Parathyroid adenoma (tissue), 2 donors: Measurements from ENCODE around the gene CXCL12.

ENCODE experiments used
- H2AFZ ChIP-seq: fragments of 300-600 bp; sonication (generic); one replicate; pipeline ENCODE4 v1.7.0; 2017; ENCODE audit warnings: antibody characterized with exemption, mild to moderate bottlenecking
- H3K27ac ChIP-seq: fragments of 300-600 bp; sonication (generic); one replicate; pipeline ENCODE4 v1.7.0; 2017
- H3K27me3 ChIP-seq: fragments of 300-600 bp; sonication (generic); one replicate; pipeline ENCODE4 v1.7.0; 2017; ENCODE audit warnings: low read length; ENCODE audit not compliant: control insufficient read depth, insufficient read depth
- H3K36me3 ChIP-seq: fragments of 300-600 bp; sonication (generic); one replicate; pipeline ENCODE4 v1.7.0; 2017; ENCODE audit warnings: low read length; ENCODE audit not compliant: control insufficient read depth, insufficient read depth
- H3K4me1 ChIP-seq: fragments of 300-600 bp; sonication (generic); one replicate; pipeline ENCODE4 v1.7.0; 2017; ENCODE audit warnings: control low read depth
- H3K4me2 ChIP-seq: fragments of 300-600 bp; sonication (generic); one replicate; pipeline ENCODE4 v1.7.0; 2017; ENCODE audit warnings: low read length
- H3K4me3 ChIP-seq: fragments of 300-600 bp; sonication (generic); one replicate; pipeline ENCODE4 v1.7.0; 2017; ENCODE audit warnings: low read depth, low read length
- H3K79me2 ChIP-seq: fragments of 300-600 bp; sonication (generic); one replicate; pipeline ENCODE4 v1.7.0; 2017; ENCODE audit warnings: control low read depth
- H3K9ac ChIP-seq: fragments of 300-600 bp; sonication (generic); one replicate; pipeline ENCODE4 v1.7.0; 2017; ENCODE audit warnings: mild to moderate bottlenecking
- H3K9me3 ChIP-seq: fragments of 300-600 bp; sonication (generic); one replicate; pipeline ENCODE4 v1.7.0; 2017; ENCODE audit warnings: low read length; ENCODE audit not compliant: control insufficient read depth
- CTCF ChIP-seq: fragments of 300-600 bp; sonication (generic); IDR thresholded peaks from one replicate; pipeline ENCODE4 v1.7.0; 2017; ENCODE audit warnings: antibody characterized with exemption, mild to moderate bottlenecking
- donor health status: primary hyperparathyroidism.

CXCL12 gene

GRCh38 chr10:44419790-44420549 lies 35.1 kb upstream of the CXCL12 start:
- no peak overlapping the region for H3K9ac ChIP-seq
- no peak overlapping the region for H3K4me2 ChIP-seq
- H3K27ac ChIP-seq: no peak overlapping the region
- no peak overlapping the region for H2AFZ ChIP-seq
- no peak overlapping the region for H3K4me3 ChIP-seq
- no peaks in the 10 kb centered on the region for H3K9me3 ChIP-seq
- no peaks in the 10 kb centered on the region for H3K79me2 ChIP-seq
- no peak for TF ChIP-seq CTCF
- H3K36me3 ChIP-seq: no peaks in the 10 kb centered on the region
- H3K4me1 ChIP-seq: no peaks in the 10 kb centered on the region
- no peaks in the 10 kb centered on the region for H3K27me3 ChIP-seq

GRCh38 chr10:44418637-44419036 lies 33.7 kb upstream of the CXCL12 start:
- no peak overlapping the region for H2AFZ ChIP-seq
- H3K4me2 ChIP-seq: no peak overlapping the region
- no peak overlapping the region for H3K27ac ChIP-seq
- H3K27me3 ChIP-seq: no peaks in the 10 kb centered on the region
- no peak for TF ChIP-seq CTCF
- no peaks in the 10 kb centered on the region for H3K9me3 ChIP-seq
- no peak overlapping the region for H3K4me3 ChIP-seq
- H3K36me3 ChIP-seq: no peaks in the 10 kb centered on the region
- no peaks in the 10 kb centered on the region for H3K4me1 ChIP-seq
- no peaks in the 10 kb centered on the region for H3K79me2 ChIP-seq
- no peak overlapping the region for H3K9ac ChIP-seq

- Histone ChIP-seq H3K27ac (no peak overlapping the region), H3K27me3 (no peaks in the 10 kb centered on the region), H2AFZ (no peak overlapping the region), H3K9me3 (no peaks in the 10 kb centered on the region), H3K79me2 (no peaks in the 10 kb centered on the region), H3K36me3 (no peaks in the 10 kb centered on the region), H3K4me3 (no peak overlapping the region), H3K4me2 (no peak overlapping the region), H3K4me1 (no peaks in the 10 kb centered on the region), H3K9ac (no peak overlapping the region)
- no peak for TF ChIP-seq CTCF
Measured at GRCh38 chr10:44417761-44418160, 32.9 kb upstream of the CXCL12 start.

- Histone ChIP-seq H3K9ac (no peak overlapping the region), H3K4me3 (no peak overlapping the region), H3K79me2 (no peaks in the 10 kb centered on the region), H3K27me3 (no peaks in the 10 kb centered on the region), H3K4me2 (no peak overlapping the region), H3K36me3 (no peaks in the 10 kb centered on the region), H2AFZ (no peak overlapping the region), H3K4me1 (no peaks in the 10 kb centered on the region), H3K9me3 (no peaks in the 10 kb centered on the region), H3K27ac (no peak overlapping the region)
- no peak for TF ChIP-seq CTCF
Measured at GRCh38 chr10:44416936-44417335, 32.0 kb upstream of the CXCL12 start.
